K562 (cell line): Measurements from ENCODE around the gene TEX14. TPM values are rescaled to one million over a fixed set of nuclear protein-coding genes. Genes with fewer than 3 reads are reported as not detected.

Source experiments
- BRD9 ChIP-seq: fragments of 450-650 bp; IDR thresholded peaks from 2 replicates; pipeline ENCODE4 v1.6.1; 2018; ENCODE audit warnings: low read depth; ENCODE audit not compliant: partially characterized antibody
- DIDO1 ChIP-seq: fragments of 450-650 bp; IDR thresholded peaks from 2 replicates; pipeline ENCODE4 v1.6.1; 2016; ENCODE audit warnings: low read depth, missing biosample characterization, missing genetic modification characterization
- KDM1A ChIP-seq, 2 experiments: fragments of 450-650 bp; IDR thresholded peaks; 2 replicates each; pipeline ENCODE4 v1.6.1; 2016; ENCODE audit warnings: mild to moderate bottlenecking in 2 of 2
- MYC ChIP-seq, 2 experiments: fragments of 250-450 bp in 1 of 2; sonication (Bioruptor Pico) in 1 of 2; IDR thresholded peaks; 2 replicates each; pipeline versions ENCODE4 v1.5.1 to v1.6.1; 2012 to 2021; ENCODE audit warnings: low read depth in 2 of 2, borderline replicate concordance in 1 of 2, improper control_type of control experiment in 1 of 2, low read length in 1 of 2, mild to moderate bottlenecking in 1 of 2, moderate library complexity in 1 of 2
- NELFE ChIP-seq: IDR thresholded peaks from 2 replicates; pipeline ENCODE4 v1.6.1; 2011; ENCODE audit warnings: mild to moderate bottlenecking; ENCODE audit not compliant: insufficient read depth, insufficient read length
- NFIX ChIP-seq: fragments of 250-450 bp; sonication (Bioruptor Pico); IDR thresholded peaks from 2 replicates; pipeline ENCODE4 v1.4.0; 2020; ENCODE audit warnings: low read depth, mild to moderate bottlenecking, moderate library complexity
- PHB ChIP-seq: fragments of 250-450 bp; sonication (Bioruptor Pico); IDR thresholded peaks from 2 replicates; pipeline ENCODE4 v1.5.0; 2021
- TEAD4 ChIP-seq, 2 experiments: sonication (generic) in 1 of 2; formaldehyde crosslinking in 1 of 2; IDR thresholded peaks; 2 replicates each; pipeline versions ENCODE4 v1.6.1 to v1.8.0; 2012 to 2022; ENCODE audit warnings: borderline replicate concordance in 1 of 2, inconsistent platforms in 1 of 2, low read length in 1 of 2, mild to moderate bottlenecking in 1 of 2, missing genetic modification reagents in 1 of 2
- XRCC5 ChIP-seq: fragments of 200-400 bp; formaldehyde crosslinking; IDR thresholded peaks from 2 replicates; pipeline ENCODE4 v1.6.1; 2017; ENCODE audit warnings: low read depth, mild to moderate bottlenecking, low read length
- ZNF282 ChIP-seq: sonication (generic); formaldehyde crosslinking; IDR thresholded peaks from 2 replicates; pipeline ENCODE4 v1.8.1; 2023; ENCODE audit warnings: missing genetic modification reagents
- polyA plus RNA-seq, 8 experiments: library from polyadenylated mRNA; depleted of rRNA in 4 of 8; stranded (reverse) in 5 of 8; unstranded in 3 of 8; fragments of >200 nt; fragmentation: Nextera tagmentation in 2 of 8; fragmentation: Illumina TruSeq in 1 of 8; extraction: Ambion mirVana in 2 of 8; extraction: Trizol in 1 of 8; gene quantifications; 2 replicates each; pipeline versions ENCODE4 v1.2.1 to v1.2.3, GENCODE V29; 2011 to 2014; ENCODE audit warnings: inconsistent platforms in 1 of 8, missing spikeins in 1 of 8
- total RNA-seq, 7 experiments: library from RNA; depleted of rRNA in 6 of 7; stranded (reverse); fragments of >200 nt in 6 of 7; fragmentation: Illumina TruSeq in 2 of 7; extraction: Trizol in 2 of 7; gene quantifications; 2 replicates each; pipeline versions ENCODE4 v1.2.1 to v1.2.3, GENCODE V29; 2011 to 2021; ENCODE audit warnings: low replicate concordance in 1 of 7
- TF ChIP-seq, protein P1 (sequence below), 2 experiments: fragments of 200-800 bp in 1 of 2; sonication (Bioruptor generic) in 1 of 2; sonication (generic) in 1 of 2; formaldehyde crosslinking in 1 of 2; IDR thresholded peaks in 1 of 2; conservative IDR thresholded peaks in 1 of 2; 2 replicates each; pipeline versions ENCODE4 v1.5.0 to v1.6.1; 2016 to 2020; ENCODE audit warnings: missing compliant biosample characterization in 1 of 2, missing genetic modification characterization in 1 of 2, missing genetic modification reagents in 1 of 2
- TF ChIP-seq, protein P2 (sequence below): sonication (generic); formaldehyde crosslinking; IDR thresholded peaks from 2 replicates; pipeline ENCODE4 v1.8.0; 2023; ENCODE audit warnings: missing genetic modification reagents, mild to moderate bottlenecking, borderline replicate concordance
- TF ChIP-seq, protein P3 (sequence below): fragments of 150-350 bp; conservative IDR thresholded peaks from 2 replicates; pipeline ENCODE4 v1.6.1; 2014; ENCODE audit warnings: low read length

Gene TEX14
- total and polyA plus RNA-seq, 9 of the 15 experiments (the other 6 are each of a cell fraction or from before 2014, with no cell fraction given) = 0.05 to 0.12 (median 0.09) TPM; not detected in 1

DNA sequence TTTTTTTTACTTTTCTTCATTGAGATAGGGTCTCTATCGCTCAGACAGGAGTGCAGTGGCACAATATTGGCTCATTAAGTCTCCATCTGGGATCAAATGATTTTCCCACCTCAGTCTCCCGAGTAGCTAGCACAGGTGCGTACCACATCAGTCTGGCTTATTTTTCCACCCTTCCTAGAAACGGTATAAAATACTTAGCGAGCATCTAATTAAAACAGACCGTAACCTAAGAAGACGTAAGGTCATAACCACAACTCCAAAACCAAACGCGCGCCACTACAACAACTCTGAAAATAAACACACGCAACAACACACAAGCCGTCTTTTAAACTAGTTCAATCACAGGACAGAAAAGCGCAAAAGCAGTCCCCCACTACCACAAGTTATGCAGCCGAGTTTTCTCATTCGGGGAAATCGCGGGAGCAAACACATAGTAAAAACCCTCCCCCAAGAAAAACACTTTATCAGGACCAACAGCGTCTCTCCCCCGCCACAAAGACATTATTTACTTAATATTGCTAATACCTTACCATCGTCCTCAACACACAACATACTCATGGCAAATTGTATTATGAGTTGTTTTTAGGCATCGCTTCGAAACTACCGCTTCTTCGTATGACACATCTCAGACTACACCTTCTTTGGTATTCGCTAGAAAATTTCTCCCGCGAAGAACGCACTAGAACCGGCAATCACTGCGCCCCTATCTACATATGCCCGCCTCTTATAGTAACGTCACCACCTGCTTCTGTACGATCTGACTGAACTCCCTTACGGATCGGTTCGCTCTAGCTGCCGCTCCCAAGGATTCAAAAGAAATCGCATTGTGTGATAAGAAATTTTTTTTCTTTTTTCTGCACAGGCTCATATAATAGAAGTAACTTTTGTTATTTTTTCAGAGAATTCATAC lies 32.8 kb downstream of the TEX14 start (continued):
- TF ChIP-seq, protein P1, sequence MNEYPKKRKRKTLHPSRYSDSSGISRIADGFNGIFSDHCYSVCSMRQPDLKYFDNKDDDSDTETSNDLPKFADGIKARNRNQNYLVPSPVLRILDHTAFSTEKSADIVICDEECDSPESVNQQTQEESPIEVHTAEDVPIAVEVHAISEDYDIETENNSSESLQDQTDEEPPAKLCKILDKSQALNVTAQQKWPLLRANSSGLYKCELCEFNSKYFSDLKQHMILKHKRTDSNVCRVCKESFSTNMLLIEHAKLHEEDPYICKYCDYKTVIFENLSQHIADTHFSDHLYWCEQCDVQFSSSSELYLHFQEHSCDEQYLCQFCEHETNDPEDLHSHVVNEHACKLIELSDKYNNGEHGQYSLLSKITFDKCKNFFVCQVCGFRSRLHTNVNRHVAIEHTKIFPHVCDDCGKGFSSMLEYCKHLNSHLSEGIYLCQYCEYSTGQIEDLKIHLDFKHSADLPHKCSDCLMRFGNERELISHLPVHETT (CRISPR knock-in tag; conservative IDR thresholded peaks at IDR 0.05 in 1 of 2, IDR thresholded peaks at IDR 0.05 in 1 of 2) = peak in 1 of 2 experiments; percentile 85; a peak in 2 of 4 replicates
- TF ChIP-seq NELFE (peak; percentile 87), PHB (peak; percentile 100), KDM1A (IDR thresholded peaks at IDR 0.05) (peak; percentile 90 to 91), MYC (IDR thresholded peaks at IDR 0.05; ENCODE audit: low read depth, low read length) (peak; percentile 74), MYC (CRISPR knock-in tag; IDR thresholded peaks at IDR 0.05; ENCODE audit: borderline replicate concordance, low read depth) (peak; percentile 84; the same call in 1 of the 2 replicates), TEAD4 (IDR thresholded peaks at IDR 0.05; ENCODE audit: low read length) (peak; percentile 95), TEAD4 (CRISPR knock-in tag; IDR thresholded peaks at IDR 0.05; ENCODE audit: borderline replicate concordance) (no peak), BRD9 (no peak), XRCC5 (no peak), NFIX (no peak), DIDO1 (tag) (no peak), ZNF282 (CRISPR knock-in tag) (peak; percentile 67; the same call in 1 of the 2 replicates)
- TF ChIP-seq, protein P2, sequence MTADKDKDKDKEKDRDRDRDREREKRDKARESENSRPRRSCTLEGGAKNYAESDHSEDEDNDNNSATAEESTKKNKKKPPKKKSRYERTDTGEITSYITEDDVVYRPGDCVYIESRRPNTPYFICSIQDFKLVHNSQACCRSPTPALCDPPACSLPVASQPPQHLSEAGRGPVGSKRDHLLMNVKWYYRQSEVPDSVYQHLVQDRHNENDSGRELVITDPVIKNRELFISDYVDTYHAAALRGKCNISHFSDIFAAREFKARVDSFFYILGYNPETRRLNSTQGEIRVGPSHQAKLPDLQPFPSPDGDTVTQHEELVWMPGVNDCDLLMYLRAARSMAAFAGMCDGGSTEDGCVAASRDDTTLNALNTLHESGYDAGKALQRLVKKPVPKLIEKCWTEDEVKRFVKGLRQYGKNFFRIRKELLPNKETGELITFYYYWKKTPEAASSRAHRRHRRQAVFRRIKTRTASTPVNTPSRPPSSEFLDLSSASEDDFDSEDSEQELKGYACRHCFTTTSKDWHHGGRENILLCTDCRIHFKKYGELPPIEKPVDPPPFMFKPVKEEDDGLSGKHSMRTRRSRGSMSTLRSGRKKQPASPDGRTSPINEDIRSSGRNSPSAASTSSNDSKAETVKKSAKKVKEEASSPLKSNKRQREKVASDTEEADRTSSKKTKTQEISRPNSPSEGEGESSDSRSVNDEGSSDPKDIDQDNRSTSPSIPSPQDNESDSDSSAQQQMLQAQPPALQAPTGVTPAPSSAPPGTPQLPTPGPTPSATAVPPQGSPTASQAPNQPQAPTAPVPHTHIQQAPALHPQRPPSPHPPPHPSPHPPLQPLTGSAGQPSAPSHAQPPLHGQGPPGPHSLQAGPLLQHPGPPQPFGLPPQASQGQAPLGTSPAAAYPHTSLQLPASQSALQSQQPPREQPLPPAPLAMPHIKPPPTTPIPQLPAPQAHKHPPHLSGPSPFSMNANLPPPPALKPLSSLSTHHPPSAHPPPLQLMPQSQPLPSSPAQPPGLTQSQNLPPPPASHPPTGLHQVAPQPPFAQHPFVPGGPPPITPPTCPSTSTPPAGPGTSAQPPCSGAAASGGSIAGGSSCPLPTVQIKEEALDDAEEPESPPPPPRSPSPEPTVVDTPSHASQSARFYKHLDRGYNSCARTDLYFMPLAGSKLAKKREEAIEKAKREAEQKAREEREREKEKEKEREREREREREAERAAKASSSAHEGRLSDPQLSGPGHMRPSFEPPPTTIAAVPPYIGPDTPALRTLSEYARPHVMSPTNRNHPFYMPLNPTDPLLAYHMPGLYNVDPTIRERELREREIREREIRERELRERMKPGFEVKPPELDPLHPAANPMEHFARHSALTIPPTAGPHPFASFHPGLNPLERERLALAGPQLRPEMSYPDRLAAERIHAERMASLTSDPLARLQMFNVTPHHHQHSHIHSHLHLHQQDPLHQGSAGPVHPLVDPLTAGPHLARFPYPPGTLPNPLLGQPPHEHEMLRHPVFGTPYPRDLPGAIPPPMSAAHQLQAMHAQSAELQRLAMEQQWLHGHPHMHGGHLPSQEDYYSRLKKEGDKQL (CRISPR knock-in tag) = peak; percentile 97; the same call in 1 of the 2 replicates
- TF ChIP-seq, protein P3, sequence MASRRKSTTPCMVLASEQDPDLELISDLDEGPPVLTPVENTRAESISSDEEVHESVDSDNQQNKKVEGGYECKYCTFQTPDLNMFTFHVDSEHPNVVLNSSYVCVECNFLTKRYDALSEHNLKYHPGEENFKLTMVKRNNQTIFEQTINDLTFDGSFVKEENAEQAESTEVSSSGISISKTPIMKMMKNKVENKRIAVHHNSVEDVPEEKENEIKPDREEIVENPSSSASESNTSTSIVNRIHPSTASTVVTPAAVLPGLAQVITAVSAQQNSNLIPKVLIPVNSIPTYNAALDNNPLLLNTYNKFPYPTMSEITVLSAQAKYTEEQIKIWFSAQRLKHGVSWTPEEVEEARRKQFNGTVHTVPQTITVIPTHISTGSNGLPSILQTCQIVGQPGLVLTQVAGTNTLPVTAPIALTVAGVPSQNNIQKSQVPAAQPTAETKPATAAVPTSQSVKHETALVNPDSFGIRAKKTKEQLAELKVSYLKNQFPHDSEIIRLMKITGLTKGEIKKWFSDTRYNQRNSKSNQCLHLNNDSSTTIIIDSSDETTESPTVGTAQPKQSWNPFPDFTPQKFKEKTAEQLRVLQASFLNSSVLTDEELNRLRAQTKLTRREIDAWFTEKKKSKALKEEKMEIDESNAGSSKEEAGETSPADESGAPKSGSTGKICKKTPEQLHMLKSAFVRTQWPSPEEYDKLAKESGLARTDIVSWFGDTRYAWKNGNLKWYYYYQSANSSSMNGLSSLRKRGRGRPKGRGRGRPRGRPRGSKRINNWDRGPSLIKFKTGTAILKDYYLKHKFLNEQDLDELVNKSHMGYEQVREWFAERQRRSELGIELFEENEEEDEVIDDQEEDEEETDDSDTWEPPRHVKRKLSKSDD = peak; percentile 97
